ENCODE measurements around the gene PLCB2.

The PLCB2 gene

DNA sequence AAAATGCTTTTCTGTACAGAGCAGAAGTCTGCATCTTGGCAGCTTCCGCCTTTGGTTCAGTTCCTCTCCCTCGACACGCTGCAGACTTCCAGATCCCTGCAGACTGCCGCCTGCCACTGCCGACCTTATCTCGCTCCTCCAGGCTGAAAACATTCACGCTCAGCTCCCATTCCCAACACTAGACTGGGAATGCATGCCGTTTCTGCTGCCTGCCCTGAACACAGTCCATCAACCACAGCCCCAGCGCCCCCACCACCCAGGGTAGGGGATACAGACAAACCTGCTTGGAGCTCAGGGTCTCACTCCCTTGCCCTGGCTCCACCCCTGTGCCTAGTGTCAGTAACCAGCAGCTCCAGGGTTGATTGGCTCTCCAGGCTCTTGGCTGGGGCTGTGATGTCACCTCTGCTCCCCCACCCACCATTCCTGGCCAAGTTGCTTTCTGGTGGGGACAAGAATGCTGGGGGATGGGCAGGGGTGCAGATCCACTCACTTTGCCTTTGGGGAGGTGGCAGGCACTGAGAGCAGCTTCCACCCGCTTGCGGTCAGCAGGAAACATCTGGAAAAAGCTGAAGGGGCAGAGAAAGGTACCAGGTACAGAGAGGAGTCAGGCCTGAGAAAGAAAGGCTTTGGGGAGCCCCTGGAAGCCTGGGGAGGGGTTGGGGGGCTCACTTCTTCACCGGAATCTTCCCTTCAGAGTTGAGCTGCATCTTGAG lies 6.1 kb downstream of the PLCB2 start:
- no peak overlapping the region for H3K4me3 ChIP-seq (ENCODE audit: control insufficient read depth in 1 of 7, extremely low read depth in 1 of 7, insufficient read depth in 4 of 7, low read depth in 2 of 7, low read length in 6 of 7)
- ChIA-PET CTCF (interaction anchor here (0.5 to 25.2 kb wide), 10 partner anchors 8 to 84 kb away, joined by 3 to 1099 read pairs (median 6); partner anchors contain the start of genes ANKRD63, CCDC9B, INAFM2 and PLCB2), POLR2A (no interaction called here)
- DNase-seq, result peak in 2 of 3 donors; percentile 25 to 33
- no peaks in the 10 kb centered on the region for H3K27me3 ChIP-seq (replicated peaks in 2 of 5; ENCODE audit: control insufficient read depth in 4 of 5, insufficient read depth in 5 of 5, low read length in 4 of 5)
- peaks cover 11 to 74% (median 56%) of the 10 kb centered on the region in 4 experiments for H3K36me3 ChIP-seq (ENCODE audit: control insufficient read depth in 4 of 4, insufficient read depth in 4 of 4, low read length in 3 of 4)
- peak overlapping the region in 1 of 2 experiments; percentile 7 for H3K27ac ChIP-seq (ENCODE audit: insufficient read depth in 1 of 2, low read depth in 1 of 2, low read length in 2 of 2, poor library complexity in 1 of 2, severe bottlenecking in 2 of 2)
- WGBS (ENCODE audit: insufficient coverage), result 31% methylated on average over 8 of the region's 12 CpGs
- H3K9me3 ChIP-seq (ENCODE audit: control extremely low read depth in 1 of 5, control insufficient read depth in 4 of 5, insufficient read depth in 2 of 5, low read depth in 1 of 5, low read length in 4 of 5), result peaks cover 0 to 9% (median 0%) of the 10 kb centered on the region in 5 experiments
- H3K4me1 ChIP-seq (ENCODE audit: control extremely low read depth in 1 of 4, control insufficient read depth in 4 of 4, insufficient read depth in 4 of 4, low read length in 3 of 4), result peaks cover 6 to 50% (median 33%) of the 10 kb centered on the region in 4 experiments

- Histone ChIP-seq H3K9me3 (ENCODE audit: control extremely low read depth in 1 of 5, control insufficient read depth in 4 of 5, insufficient read depth in 2 of 5, low read depth in 1 of 5, low read length in 4 of 5) (peaks cover 0 to 9% (median 0%) of the 10 kb centered on the region in 5 experiments), H3K27me3 (replicated peaks in 2 of 5; ENCODE audit: control insufficient read depth in 4 of 5, insufficient read depth in 5 of 5, low read length in 4 of 5) (no peaks in the 10 kb centered on the region), H3K4me3 (ENCODE audit: control insufficient read depth in 1 of 7, extremely low read depth in 1 of 7, insufficient read depth in 4 of 7, low read depth in 2 of 7, low read length in 6 of 7) (no peak overlapping the region), H3K36me3 (ENCODE audit: control insufficient read depth in 4 of 4, insufficient read depth in 4 of 4, low read length in 3 of 4) (peaks cover 13 to 82% (median 63%) of the 10 kb centered on the region in 4 experiments), H3K27ac (ENCODE audit: insufficient read depth in 1 of 2, low read depth in 1 of 2, low read length in 2 of 2, poor library complexity in 1 of 2, severe bottlenecking in 2 of 2) (no peak overlapping the region), H3K4me1 (ENCODE audit: control extremely low read depth in 1 of 4, control insufficient read depth in 4 of 4, insufficient read depth in 4 of 4, low read length in 3 of 4) (peaks cover 2 to 41% (median 28%) of the 10 kb centered on the region in 4 experiments)
- WGBS (ENCODE audit: insufficient coverage), result 100% methylated on average over 1 of the region's 2 CpGs
- ChIA-PET POLR2A (no interaction called here), CTCF (interaction anchor here (0.5 to 25.2 kb wide), 7 partner anchors 7 to 68 kb away, joined by 3 to 1099 read pairs (median 7); partner anchors contain the start of genes ANKRD63, CCDC9B, INAFM2 and PLCB2)
- no peak for DNase-seq
These were observed 7.0 kb downstream of the PLCB2 start for GRCh38 chr15:40300771-40301170.

DNA sequence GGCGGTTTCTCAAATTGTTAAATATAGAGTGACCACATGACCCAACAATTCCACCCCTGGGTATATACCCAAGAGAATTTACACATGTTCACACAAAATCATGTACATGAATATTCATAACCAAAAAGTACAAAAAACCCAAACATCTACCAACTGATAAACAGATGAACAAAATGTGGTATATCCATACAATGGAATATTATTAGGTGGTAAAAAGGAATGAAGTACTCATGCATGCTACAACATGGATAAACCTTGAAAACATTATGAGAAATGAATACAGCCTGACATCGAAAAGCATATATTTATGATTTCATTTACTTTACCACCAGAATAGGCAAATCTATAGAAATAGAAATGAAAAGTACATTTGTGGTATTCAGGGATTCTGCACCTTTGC lies 7.4 kb downstream of the PLCB2 start:
- Histone ChIP-seq H3K36me3 (ENCODE audit: control insufficient read depth in 4 of 4, insufficient read depth in 4 of 4, low read length in 3 of 4) (peaks cover 17 to 86% (median 64%) of the 10 kb centered on the region in 4 experiments), H3K4me1 (ENCODE audit: control extremely low read depth in 1 of 4, control insufficient read depth in 4 of 4, insufficient read depth in 4 of 4, low read length in 3 of 4) (peaks cover 2 to 37% (median 25%) of the 10 kb centered on the region in 4 experiments), H3K27me3 (replicated peaks in 2 of 5; ENCODE audit: control insufficient read depth in 4 of 5, insufficient read depth in 5 of 5, low read length in 4 of 5) (no peaks in the 10 kb centered on the region), H3K4me3 (ENCODE audit: control insufficient read depth in 1 of 7, extremely low read depth in 1 of 7, insufficient read depth in 4 of 7, low read depth in 2 of 7, low read length in 6 of 7) (no peak overlapping the region), H3K9me3 (ENCODE audit: control extremely low read depth in 1 of 5, control insufficient read depth in 4 of 5, insufficient read depth in 2 of 5, low read depth in 1 of 5, low read length in 4 of 5) (peaks cover 0 to 9% (median 0%) of the 10 kb centered on the region in 5 experiments), H3K27ac (ENCODE audit: insufficient read depth in 1 of 2, low read depth in 1 of 2, low read length in 2 of 2, poor library complexity in 1 of 2, severe bottlenecking in 2 of 2) (no peak overlapping the region)
- DNase-seq, result no peak
- WGBS (ENCODE audit: insufficient coverage), result 100% methylated on average over 1 of the region's 2 CpGs
- CTCF ChIA-PET, result interaction anchor here (23.9 to 25.2 kb wide), 3 partner anchors 7 to 37 kb away, joined by 407 to 1099 read pairs (median 407); partner anchors contain the start of genes ANKRD63, CCDC9B, INAFM2 and PLCB2
- POLR2A ChIA-PET, result no interaction called here

DNA sequence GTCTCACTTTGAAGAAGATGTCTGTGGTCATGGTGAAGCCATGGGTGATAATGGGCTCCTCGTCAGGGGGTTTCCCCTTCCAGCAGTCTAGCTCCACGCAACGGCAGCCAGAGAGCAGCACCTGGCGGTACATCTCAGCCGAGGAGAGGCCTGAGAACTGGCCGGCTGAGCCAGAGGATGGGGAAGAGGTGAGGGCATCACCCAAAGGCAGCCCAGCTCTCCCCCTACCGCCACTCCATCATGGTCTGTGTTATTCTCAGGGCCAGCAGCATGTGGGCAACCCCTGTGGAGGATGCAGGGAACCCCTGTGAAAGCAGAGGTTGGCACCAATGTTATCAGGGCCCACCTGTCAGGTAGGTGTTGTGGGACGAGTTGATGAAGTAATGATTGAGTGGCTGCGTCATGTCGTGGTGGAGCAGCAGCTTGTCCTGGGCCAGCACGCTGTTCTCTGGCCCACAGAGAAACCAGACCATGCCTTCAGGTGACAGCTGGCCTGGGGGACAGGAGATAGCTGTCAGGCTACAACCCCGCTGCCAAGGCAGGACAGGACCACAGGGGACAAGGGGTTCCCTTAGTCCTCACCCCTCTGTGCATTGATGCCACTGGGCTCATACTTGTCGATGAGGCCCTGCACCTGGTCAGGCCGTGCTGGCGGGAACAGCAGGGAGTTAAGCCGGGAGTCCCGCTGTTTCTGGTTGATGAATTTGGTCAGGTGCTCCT lies 9.4 kb downstream of the PLCB2 start:
- Histone ChIP-seq H3K27me3 (replicated peaks in 2 of 5; ENCODE audit: control insufficient read depth in 4 of 5, insufficient read depth in 5 of 5, low read length in 4 of 5) (no peaks in the 10 kb centered on the region), H3K27ac (ENCODE audit: insufficient read depth in 1 of 2, low read depth in 1 of 2, low read length in 2 of 2, poor library complexity in 1 of 2, severe bottlenecking in 2 of 2) (no peak overlapping the region), H3K9me3 (ENCODE audit: control extremely low read depth in 1 of 5, control insufficient read depth in 4 of 5, insufficient read depth in 2 of 5, low read depth in 1 of 5, low read length in 4 of 5) (peaks cover 0 to 9% (median 0%) of the 10 kb centered on the region in 5 experiments), H3K4me3 (ENCODE audit: control insufficient read depth in 1 of 7, extremely low read depth in 1 of 7, insufficient read depth in 4 of 7, low read depth in 2 of 7, low read length in 6 of 7) (no peak overlapping the region), H3K36me3 (ENCODE audit: control insufficient read depth in 4 of 4, insufficient read depth in 4 of 4, low read length in 3 of 4) (peaks cover 16 to 92% (median 74%) of the 10 kb centered on the region in 4 experiments), H3K4me1 (ENCODE audit: control extremely low read depth in 1 of 4, control insufficient read depth in 4 of 4, insufficient read depth in 4 of 4, low read length in 3 of 4) (peaks cover 2 to 28% (median 17%) of the 10 kb centered on the region in 4 experiments)
- CTCF ChIA-PET, result interaction anchor here (0.6 to 25.2 kb wide), 2 partner anchors 14 to 22 kb away, joined by 3 to 407 read pairs; partner anchors contain the start of genes INAFM2 and PLCB2
- POLR2A ChIA-PET, result no interaction called here
- WGBS (ENCODE audit: insufficient coverage), result 93% methylated on average over 10 of the region's 17 CpGs
- DNase-seq, result no peak

GRCh38 chr15:40297356-40297755 lies 10.4 kb downstream of the PLCB2 start:
- no peak for DNase-seq
- ChIA-PET CTCF (interaction anchor here (0.9 to 25.2 kb wide), 5 partner anchors 14 to 47 kb away, joined by 3 to 407 read pairs (median 3); partner anchors contain the start of genes ANKRD63, INAFM2 and PLCB2), POLR2A (no interaction called here)
- peaks cover 22 to 92% (median 73%) of the 10 kb centered on the region in 4 experiments for H3K36me3 ChIP-seq (ENCODE audit: control insufficient read depth in 4 of 4, insufficient read depth in 4 of 4, low read length in 3 of 4)
- no peak overlapping the region for H3K4me3 ChIP-seq (ENCODE audit: control insufficient read depth in 1 of 7, extremely low read depth in 1 of 7, insufficient read depth in 4 of 7, low read depth in 2 of 7, low read length in 6 of 7)
- H3K27me3 ChIP-seq (replicated peaks in 2 of 5; ENCODE audit: control insufficient read depth in 4 of 5, insufficient read depth in 5 of 5, low read length in 4 of 5), result no peaks in the 10 kb centered on the region
- 99% methylated on average over 7 of the region's 10 CpGs for WGBS (ENCODE audit: insufficient coverage)
- H3K27ac ChIP-seq (ENCODE audit: insufficient read depth in 1 of 2, low read depth in 1 of 2, low read length in 2 of 2, poor library complexity in 1 of 2, severe bottlenecking in 2 of 2), result no peak overlapping the region
- H3K9me3 ChIP-seq (ENCODE audit: control extremely low read depth in 1 of 5, control insufficient read depth in 4 of 5, insufficient read depth in 2 of 5, low read depth in 1 of 5, low read length in 4 of 5), result peaks cover 0 to 9% (median 0%) of the 10 kb centered on the region in 5 experiments
- peaks cover 2 to 32% (median 16%) of the 10 kb centered on the region in 4 experiments for H3K4me1 ChIP-seq (ENCODE audit: control extremely low read depth in 1 of 4, control insufficient read depth in 4 of 4, insufficient read depth in 4 of 4, low read length in 3 of 4)

DNA sequence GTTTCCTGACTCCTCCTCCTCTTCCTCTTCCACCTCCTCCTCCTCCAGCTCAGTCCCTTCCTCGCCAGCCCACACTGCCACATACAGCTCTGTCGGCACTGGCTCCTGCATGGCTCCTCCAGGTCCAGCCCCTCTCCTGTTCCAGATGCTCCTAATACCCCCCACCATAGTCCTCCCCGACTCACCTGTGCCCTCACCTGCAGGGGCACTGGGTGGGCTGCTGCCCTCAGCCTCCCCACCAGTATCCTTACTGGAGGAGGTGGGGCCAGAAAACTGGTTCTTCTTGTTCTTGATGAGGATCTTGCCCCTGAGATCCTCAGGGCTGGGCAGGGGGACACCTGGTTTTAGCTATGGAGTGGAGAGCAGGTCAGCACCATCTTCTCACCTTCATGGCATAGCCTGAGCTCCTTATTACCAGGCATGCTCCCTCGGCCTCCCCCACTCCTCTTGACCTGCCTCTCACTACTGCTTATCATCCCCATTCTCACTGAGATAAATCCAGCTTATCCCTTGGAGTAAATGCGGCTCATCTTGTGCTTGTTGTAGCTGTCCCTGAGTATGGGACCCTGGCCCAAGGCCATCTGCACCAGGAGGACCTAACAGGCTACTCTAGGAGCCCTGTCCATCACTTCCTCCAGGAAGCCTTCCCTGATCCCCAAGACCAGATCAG lies 11.0 kb downstream of the PLCB2 start:
- peaks cover 25 to 93% (median 75%) of the 10 kb centered on the region in 4 experiments for H3K36me3 ChIP-seq (ENCODE audit: control insufficient read depth in 4 of 4, insufficient read depth in 4 of 4, low read length in 3 of 4)
- DNase-seq, result no peak
- 71% methylated on average over 4 of the region's 5 CpGs for WGBS (ENCODE audit: insufficient coverage)
- no peak overlapping the region for H3K4me3 ChIP-seq (ENCODE audit: control insufficient read depth in 1 of 7, extremely low read depth in 1 of 7, insufficient read depth in 4 of 7, low read depth in 2 of 7, low read length in 6 of 7)
- H3K9me3 ChIP-seq (ENCODE audit: control extremely low read depth in 1 of 5, control insufficient read depth in 4 of 5, insufficient read depth in 2 of 5, low read depth in 1 of 5, low read length in 4 of 5), result peaks cover 0 to 9% (median 0%) of the 10 kb centered on the region in 5 experiments
- no peaks in the 10 kb centered on the region for H3K27me3 ChIP-seq (replicated peaks in 2 of 5; ENCODE audit: control insufficient read depth in 4 of 5, insufficient read depth in 5 of 5, low read length in 4 of 5)
- peaks cover 2 to 27% (median 10%) of the 10 kb centered on the region in 4 experiments for H3K4me1 ChIP-seq (ENCODE audit: control extremely low read depth in 1 of 4, control insufficient read depth in 4 of 4, insufficient read depth in 4 of 4, low read length in 3 of 4)
- CTCF ChIA-PET, result interaction anchor here (0.8 to 25.2 kb wide), 6 partner anchors 14 to 47 kb away, joined by 3 to 407 read pairs (median 3); partner anchors contain the start of genes ANKRD63, INAFM2 and PLCB2
- H3K27ac ChIP-seq (ENCODE audit: insufficient read depth in 1 of 2, low read depth in 1 of 2, low read length in 2 of 2, poor library complexity in 1 of 2, severe bottlenecking in 2 of 2), result no peak overlapping the region
- POLR2A ChIA-PET, result no interaction called here
